ENCODE results near the gene OLA1. TPM values are rescaled to one million over a fixed set of nuclear protein-coding genes. Genes with fewer than 3 reads are reported as not detected.

Gene OLA1
- polyA plus RNA-seq, 1 donor (not counting 4 experiments of a cell fraction or from before 2014, with no cell fraction given) = 217 TPM

- peaks cover 10% of the 10 kb centered on the region for H3K4me1 ChIP-seq (ENCODE audit: control insufficient read depth, extremely low read depth, insufficient read depth, low read length)
- no peak for FAIRE-seq
- no peak overlapping the region for H3K27ac ChIP-seq (ENCODE audit: control insufficient read depth, insufficient read depth, low read length)
- no peaks in the 10 kb centered on the region for H3K9me3 ChIP-seq (ENCODE audit: control insufficient read depth, low read depth, low read length)
- no peaks in the 10 kb centered on the region for H4K20me1 ChIP-seq (ENCODE audit: control insufficient read depth, extremely low read depth, insufficient read depth, low read length)
- H3K4me2 ChIP-seq (ENCODE audit: control insufficient read depth, extremely low read depth, insufficient read depth, low read depth, low read length) = no peak overlapping the region
- no peak overlapping the region for H3K4me3 ChIP-seq (ENCODE audit: control insufficient read depth in 2 of 3, extremely low read depth in 1 of 3, insufficient read depth in 2 of 3, low read depth in 1 of 3, low read length in 3 of 3)
- TF ChIP-seq EZH2 (IDR thresholded peaks at IDR 0.05; ENCODE audit: low read length) (no peak), CTCF (optimal IDR thresholded peaks at IDR 0.05 in 1 of 3, IDR thresholded peaks at IDR 0.05 in 1 of 3, conservative IDR thresholded peaks at IDR 0.05 in 1 of 3; ENCODE audit: extremely low read depth in 1 of 3, insufficient read depth in 2 of 3, low read length in 3 of 3) (no peak)
- H3K79me2 ChIP-seq (ENCODE audit: control insufficient read depth, insufficient read depth, low read length) = no peaks in the 10 kb centered on the region
- no peak for DNase-seq (ENCODE audit: low read depth, low spot score)
- dilution Hi-C loops (cut with MboI; ENCODE audit: extremely low pct_ligation_motif_present, low sequenced_read_pairs) = no loop called here
- no peaks in the 10 kb centered on the region for H3K36me3 ChIP-seq (ENCODE audit: control insufficient read depth in 2 of 2, extremely low read depth in 1 of 2, insufficient read depth in 2 of 2, low read length in 2 of 2)
- no peaks in the 10 kb centered on the region for H3K27me3 ChIP-seq (ENCODE audit: control insufficient read depth, extremely low read depth, insufficient read depth, low read length)
- no peak overlapping the region for H3K9ac ChIP-seq (ENCODE audit: control insufficient read depth, extremely low read depth, insufficient read depth, low read length)
- no peaks in the 10 kb centered on the region for H3K9me1 ChIP-seq (ENCODE audit: control insufficient read depth, extremely low read depth, insufficient read depth, low read length)
- H2AFZ ChIP-seq (ENCODE audit: control insufficient read depth, low read length) = no peak overlapping the region
Observed at GRCh38 chr2:174040417-174040701, 208.0 kb downstream of the OLA1 start.

GRCh38 chr2:174039551-174040416, 208.5 kb downstream of the OLA1 start:
- Histone ChIP-seq H4K20me1 (ENCODE audit: control insufficient read depth, extremely low read depth, insufficient read depth, low read length) (no peaks in the 10 kb centered on the region), H3K27me3 (ENCODE audit: control insufficient read depth, extremely low read depth, insufficient read depth, low read length) (no peaks in the 10 kb centered on the region), H3K79me2 (ENCODE audit: control insufficient read depth, insufficient read depth, low read length) (no peaks in the 10 kb centered on the region), H2AFZ (ENCODE audit: control insufficient read depth, low read length) (peak overlapping the region; percentile 99), H3K4me3 (ENCODE audit: control insufficient read depth in 2 of 3, extremely low read depth in 1 of 3, insufficient read depth in 2 of 3, low read depth in 1 of 3, low read length in 3 of 3) (peak overlapping the region in 1 of 3 experiments; percentile 32), H3K9me1 (ENCODE audit: control insufficient read depth, extremely low read depth, insufficient read depth, low read length) (no peaks in the 10 kb centered on the region), H3K27ac (ENCODE audit: control insufficient read depth, insufficient read depth, low read length) (peak overlapping the region; percentile 77), H3K4me1 (ENCODE audit: control insufficient read depth, extremely low read depth, insufficient read depth, low read length) (peaks cover 10% of the 10 kb centered on the region), H3K9me3 (ENCODE audit: control insufficient read depth, low read depth, low read length) (no peaks in the 10 kb centered on the region), H3K4me2 (ENCODE audit: control insufficient read depth, extremely low read depth, insufficient read depth, low read depth, low read length) (peak overlapping the region; percentile 70), H3K36me3 (ENCODE audit: control insufficient read depth in 2 of 2, extremely low read depth in 1 of 2, insufficient read depth in 2 of 2, low read length in 2 of 2) (no peaks in the 10 kb centered on the region), H3K9ac (ENCODE audit: control insufficient read depth, extremely low read depth, insufficient read depth, low read length) (peak overlapping the region; percentile 34)
- dilution Hi-C loops (cut with MboI; ENCODE audit: extremely low pct_ligation_motif_present, low sequenced_read_pairs) = no loop called here
- FAIRE-seq = peak; percentile 73
- TF ChIP-seq EZH2 (IDR thresholded peaks at IDR 0.05; ENCODE audit: low read length) (no peak), CTCF (optimal IDR thresholded peaks at IDR 0.05 in 1 of 3, IDR thresholded peaks at IDR 0.05 in 1 of 3, conservative IDR thresholded peaks at IDR 0.05 in 1 of 3; ENCODE audit: extremely low read depth in 1 of 3, insufficient read depth in 2 of 3, low read length in 3 of 3) (peak; percentile 89 to 96 (median 91))
- DNase-seq (ENCODE audit: low read depth, low spot score) = peak; percentile 74

All from keratinocyte (primary cell).